Measurements from ENCODE around the gene PLA2G12B. TPM values are rescaled to one million over a fixed set of nuclear protein-coding genes. Genes with fewer than 3 reads are reported as not detected.

The PLA2G12B gene
- total and polyA plus RNA-seq, 2 experiments from 2014 or later: not detected

DNA sequence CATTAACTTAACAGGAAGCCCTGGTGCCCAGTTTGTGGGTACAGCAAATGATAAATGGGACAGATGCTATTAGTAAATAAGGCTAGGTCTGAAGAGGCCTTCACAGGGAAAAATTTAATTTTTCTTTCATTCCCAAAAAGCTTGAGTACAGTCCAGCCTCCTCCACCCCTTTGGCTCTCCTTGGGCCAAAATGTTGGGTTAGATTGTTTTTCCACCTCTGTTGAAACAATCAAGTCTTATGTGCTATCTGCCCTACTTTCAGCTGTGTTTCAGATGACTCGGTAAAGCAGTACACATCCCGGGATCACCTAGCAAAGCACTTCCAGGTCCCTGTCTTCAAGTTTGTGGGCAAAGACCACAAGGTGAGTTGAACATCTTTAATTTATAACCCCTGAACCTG, 24.3 kb downstream of the PLA2G12B start:
- Histone ChIP-seq H4K20me1 (replicated peaks; ENCODE audit: insufficient read depth) (no peaks in the 10 kb centered on the region), H3K27me3 (ENCODE audit: insufficient read depth) (no peaks in the 10 kb centered on the region), H3K4me2 (no peak overlapping the region), H3K36me3 (ENCODE audit: insufficient read depth) (no peaks in the 10 kb centered on the region), H3F3A (replicated peaks; ENCODE audit: low read depth) (no peaks in the 10 kb centered on the region), H3K4me1 (ENCODE audit: insufficient read depth) (no peaks in the 10 kb centered on the region), H3K4me3 (no peak overlapping the region), H3K9me2 (ENCODE audit: insufficient read depth) (no peaks in the 10 kb centered on the region), H2AFZ (peak overlapping the region; percentile 12; the same call in 1 of the 2 replicates), H3K27ac (ENCODE audit: low read depth) (no peak overlapping the region), H3K79me2 (replicated peaks; ENCODE audit: insufficient read depth) (no peaks in the 10 kb centered on the region)
- DNase-seq (ENCODE audit: low spot score) (no peak), ATAC-seq (no peak)
- Mint-ChIP-seq H3K4me1 (no peaks in the 10 kb centered on the region), H3K9me3 (no peaks in the 10 kb centered on the region), H3K27ac (no peak overlapping the region), H3K27me3 (ENCODE audit: insufficient read depth, low read depth, poor library complexity) (no peaks in the 10 kb centered on the region), H3K36me3 (ENCODE audit: low read depth) (no peaks in the 10 kb centered on the region), H3K4me3 (no peak overlapping the region)
- TF ChIP-seq, protein P1, sequence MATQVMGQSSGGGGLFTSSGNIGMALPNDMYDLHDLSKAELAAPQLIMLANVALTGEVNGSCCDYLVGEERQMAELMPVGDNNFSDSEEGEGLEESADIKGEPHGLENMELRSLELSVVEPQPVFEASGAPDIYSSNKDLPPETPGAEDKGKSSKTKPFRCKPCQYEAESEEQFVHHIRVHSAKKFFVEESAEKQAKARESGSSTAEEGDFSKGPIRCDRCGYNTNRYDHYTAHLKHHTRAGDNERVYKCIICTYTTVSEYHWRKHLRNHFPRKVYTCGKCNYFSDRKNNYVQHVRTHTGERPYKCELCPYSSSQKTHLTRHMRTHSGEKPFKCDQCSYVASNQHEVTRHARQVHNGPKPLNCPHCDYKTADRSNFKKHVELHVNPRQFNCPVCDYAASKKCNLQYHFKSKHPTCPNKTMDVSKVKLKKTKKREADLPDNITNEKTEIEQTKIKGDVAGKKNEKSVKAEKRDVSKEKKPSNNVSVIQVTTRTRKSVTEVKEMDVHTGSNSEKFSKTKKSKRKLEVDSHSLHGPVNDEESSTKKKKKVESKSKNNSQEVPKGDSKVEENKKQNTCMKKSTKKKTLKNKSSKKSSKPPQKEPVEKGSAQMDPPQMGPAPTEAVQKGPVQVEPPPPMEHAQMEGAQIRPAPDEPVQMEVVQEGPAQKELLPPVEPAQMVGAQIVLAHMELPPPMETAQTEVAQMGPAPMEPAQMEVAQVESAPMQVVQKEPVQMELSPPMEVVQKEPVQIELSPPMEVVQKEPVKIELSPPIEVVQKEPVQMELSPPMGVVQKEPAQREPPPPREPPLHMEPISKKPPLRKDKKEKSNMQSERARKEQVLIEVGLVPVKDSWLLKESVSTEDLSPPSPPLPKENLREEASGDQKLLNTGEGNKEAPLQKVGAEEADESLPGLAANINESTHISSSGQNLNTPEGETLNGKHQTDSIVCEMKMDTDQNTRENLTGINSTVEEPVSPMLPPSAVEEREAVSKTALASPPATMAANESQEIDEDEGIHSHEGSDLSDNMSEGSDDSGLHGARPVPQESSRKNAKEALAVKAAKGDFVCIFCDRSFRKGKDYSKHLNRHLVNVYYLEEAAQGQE (IDR thresholded peaks at IDR 0.05; ENCODE audit: unreplicated experiment): no peak
- TF ChIP-seq, protein P2, sequence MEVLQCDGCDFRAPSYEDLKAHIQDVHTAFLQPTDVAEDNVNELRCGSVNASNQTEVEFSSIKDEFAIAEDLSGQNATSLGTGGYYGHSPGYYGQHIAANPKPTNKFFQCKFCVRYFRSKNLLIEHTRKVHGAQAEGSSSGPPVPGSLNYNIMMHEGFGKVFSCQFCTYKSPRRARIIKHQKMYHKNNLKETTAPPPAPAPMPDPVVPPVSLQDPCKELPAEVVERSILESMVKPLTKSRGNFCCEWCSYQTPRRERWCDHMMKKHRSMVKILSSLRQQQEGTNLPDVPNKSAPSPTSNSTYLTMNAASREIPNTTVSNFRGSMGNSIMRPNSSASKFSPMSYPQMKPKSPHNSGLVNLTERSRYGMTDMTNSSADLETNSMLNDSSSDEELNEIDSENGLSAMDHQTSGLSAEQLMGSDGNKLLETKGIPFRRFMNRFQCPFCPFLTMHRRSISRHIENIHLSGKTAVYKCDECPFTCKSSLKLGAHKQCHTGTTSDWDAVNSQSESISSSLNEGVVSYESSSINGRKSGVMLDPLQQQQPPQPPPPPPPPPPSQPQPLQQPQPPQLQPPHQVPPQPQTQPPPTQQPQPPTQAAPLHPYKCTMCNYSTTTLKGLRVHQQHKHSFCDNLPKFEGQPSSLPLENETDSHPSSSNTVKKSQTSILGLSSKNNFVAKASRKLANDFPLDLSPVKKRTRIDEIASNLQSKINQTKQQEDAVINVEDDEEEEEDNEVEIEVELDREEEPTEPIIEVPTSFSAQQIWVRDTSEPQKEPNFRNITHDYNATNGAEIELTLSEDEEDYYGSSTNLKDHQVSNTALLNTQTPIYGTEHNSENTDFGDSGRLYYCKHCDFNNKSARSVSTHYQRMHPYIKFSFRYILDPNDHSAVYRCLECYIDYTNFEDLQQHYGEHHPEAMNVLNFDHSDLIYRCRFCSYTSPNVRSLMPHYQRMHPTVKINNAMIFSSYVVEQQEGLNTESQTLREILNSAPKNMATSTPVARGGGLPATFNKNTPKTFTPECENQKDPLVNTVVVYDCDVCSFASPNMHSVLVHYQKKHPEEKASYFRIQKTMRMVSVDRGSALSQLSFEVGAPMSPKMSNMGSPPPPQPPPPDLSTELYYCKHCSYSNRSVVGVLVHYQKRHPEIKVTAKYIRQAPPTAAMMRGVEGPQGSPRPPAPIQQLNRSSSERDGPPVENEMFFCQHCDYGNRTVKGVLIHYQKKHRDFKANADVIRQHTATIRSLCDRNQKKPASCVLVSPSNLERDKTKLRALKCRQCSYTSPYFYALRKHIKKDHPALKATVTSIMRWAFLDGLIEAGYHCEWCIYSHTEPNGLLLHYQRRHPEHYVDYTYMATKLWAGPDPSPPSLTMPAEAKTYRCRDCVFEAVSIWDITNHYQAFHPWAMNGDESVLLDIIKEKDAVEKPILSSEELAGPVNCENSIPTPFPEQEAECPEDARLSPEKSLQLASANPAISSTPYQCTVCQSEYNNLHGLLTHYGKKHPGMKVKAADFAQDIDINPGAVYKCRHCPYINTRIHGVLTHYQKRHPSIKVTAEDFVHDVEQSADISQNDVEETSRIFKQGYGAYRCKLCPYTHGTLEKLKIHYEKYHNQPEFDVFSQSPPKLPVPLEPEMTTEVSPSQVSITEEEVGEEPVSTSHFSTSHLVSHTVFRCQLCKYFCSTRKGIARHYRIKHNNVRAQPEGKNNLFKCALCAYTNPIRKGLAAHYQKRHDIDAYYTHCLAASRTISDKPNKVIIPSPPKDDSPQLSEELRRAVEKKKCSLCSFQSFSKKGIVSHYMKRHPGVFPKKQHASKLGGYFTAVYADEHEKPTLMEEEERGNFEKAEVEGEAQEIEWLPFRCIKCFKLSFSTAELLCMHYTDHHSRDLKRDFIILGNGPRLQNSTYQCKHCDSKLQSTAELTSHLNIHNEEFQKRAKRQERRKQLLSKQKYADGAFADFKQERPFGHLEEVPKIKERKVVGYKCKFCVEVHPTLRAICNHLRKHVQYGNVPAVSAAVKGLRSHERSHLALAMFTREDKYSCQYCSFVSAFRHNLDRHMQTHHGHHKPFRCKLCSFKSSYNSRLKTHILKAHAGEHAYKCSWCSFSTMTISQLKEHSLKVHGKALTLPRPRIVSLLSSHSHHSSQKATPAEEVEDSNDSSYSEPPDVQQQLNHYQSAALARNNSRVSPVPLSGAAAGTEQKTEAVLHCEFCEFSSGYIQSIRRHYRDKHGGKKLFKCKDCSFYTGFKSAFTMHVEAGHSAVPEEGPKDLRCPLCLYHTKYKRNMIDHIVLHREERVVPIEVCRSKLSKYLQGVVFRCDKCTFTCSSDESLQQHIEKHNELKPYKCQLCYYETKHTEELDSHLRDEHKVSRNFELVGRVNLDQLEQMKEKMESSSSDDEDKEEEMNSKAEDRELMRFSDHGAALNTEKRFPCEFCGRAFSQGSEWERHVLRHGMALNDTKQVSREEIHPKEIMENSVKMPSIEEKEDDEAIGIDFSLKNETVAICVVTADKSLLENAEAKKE (CRISPR knock-in tag; IDR thresholded peaks at IDR 0.05): no peak
- TF ChIP-seq EZH2 (IDR thresholded peaks at IDR 0.05; ENCODE audit: low read depth, unreplicated experiment) (no peak), ZNF331 (CRISPR knock-in tag; IDR thresholded peaks at IDR 0.05; ENCODE audit: low read depth) (no peak), POLR2AphosphoS5 (IDR thresholded peaks at IDR 0.05; ENCODE audit: low read depth) (no peak), NANOG (IDR thresholded peaks at IDR 0.05; ENCODE audit: borderline replicate concordance) (no peak), EZH2phosphoT487 (IDR thresholded peaks at IDR 0.05; ENCODE audit: unreplicated experiment) (no peak), STAT1 (IDR thresholded peaks at IDR 0.05; ENCODE audit: unreplicated experiment) (no peak), CREB1 (CRISPR knock-in tag; IDR thresholded peaks at IDR 0.05; ENCODE audit: low read depth) (no peak), ZNF114 (CRISPR knock-in tag; IDR thresholded peaks at IDR 0.05) (no peak), JUNB (IDR thresholded peaks at IDR 0.05; ENCODE audit: unreplicated experiment) (no peak)
- TF ChIP-seq, protein P3, sequence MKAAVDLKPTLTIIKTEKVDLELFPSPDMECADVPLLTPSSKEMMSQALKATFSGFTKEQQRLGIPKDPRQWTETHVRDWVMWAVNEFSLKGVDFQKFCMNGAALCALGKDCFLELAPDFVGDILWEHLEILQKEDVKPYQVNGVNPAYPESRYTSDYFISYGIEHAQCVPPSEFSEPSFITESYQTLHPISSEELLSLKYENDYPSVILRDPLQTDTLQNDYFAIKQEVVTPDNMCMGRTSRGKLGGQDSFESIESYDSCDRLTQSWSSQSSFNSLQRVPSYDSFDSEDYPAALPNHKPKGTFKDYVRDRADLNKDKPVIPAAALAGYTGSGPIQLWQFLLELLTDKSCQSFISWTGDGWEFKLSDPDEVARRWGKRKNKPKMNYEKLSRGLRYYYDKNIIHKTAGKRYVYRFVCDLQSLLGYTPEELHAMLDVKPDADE (IDR thresholded peaks at IDR 0.05): no peak
- TF ChIP-seq, protein P4, sequence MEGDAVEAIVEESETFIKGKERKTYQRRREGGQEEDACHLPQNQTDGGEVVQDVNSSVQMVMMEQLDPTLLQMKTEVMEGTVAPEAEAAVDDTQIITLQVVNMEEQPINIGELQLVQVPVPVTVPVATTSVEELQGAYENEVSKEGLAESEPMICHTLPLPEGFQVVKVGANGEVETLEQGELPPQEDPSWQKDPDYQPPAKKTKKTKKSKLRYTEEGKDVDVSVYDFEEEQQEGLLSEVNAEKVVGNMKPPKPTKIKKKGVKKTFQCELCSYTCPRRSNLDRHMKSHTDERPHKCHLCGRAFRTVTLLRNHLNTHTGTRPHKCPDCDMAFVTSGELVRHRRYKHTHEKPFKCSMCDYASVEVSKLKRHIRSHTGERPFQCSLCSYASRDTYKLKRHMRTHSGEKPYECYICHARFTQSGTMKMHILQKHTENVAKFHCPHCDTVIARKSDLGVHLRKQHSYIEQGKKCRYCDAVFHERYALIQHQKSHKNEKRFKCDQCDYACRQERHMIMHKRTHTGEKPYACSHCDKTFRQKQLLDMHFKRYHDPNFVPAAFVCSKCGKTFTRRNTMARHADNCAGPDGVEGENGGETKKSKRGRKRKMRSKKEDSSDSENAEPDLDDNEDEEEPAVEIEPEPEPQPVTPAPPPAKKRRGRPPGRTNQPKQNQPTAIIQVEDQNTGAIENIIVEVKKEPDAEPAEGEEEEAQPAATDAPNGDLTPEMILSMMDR (conservative IDR thresholded peaks at IDR 0.05; ENCODE audit: low read depth in 2 of 2): no peak
